IMR-90 (cell line): ENCODE data around the gene RUNX2. TPM values are rescaled to one million over a fixed set of nuclear protein-coding genes. Genes with fewer than 3 reads are reported as not detected.

Source experiments
- ATAC-seq: fragments of 200-7000 bp; cut with Tn5 transposase; 2 replicates; pipeline ENCODE4 v1.9.1; 2020; ENCODE audit warnings: low read depth, mild to moderate bottlenecking, moderate library complexity
- BruUV-seq: library from RNA; stranded (reverse); fragments of 400-500 nt; replicated peaks from 2 replicates; lab custom pipeline; 2021; lab: Mats Ljungman, UMichigan
- CTCF ChIA-PET: fragments of 300-600 bp; formaldehyde crosslinking; extraction: SDS; loops from one replicate; lab custom pipeline; 2021; ENCODE audit warnings: antibody characterized with exemption; lab: Yijun Ruan, JAX
- POLR2A ChIA-PET: fragments of 300-600 bp; sonication (Branson Sonifier 250); formaldehyde crosslinking; loops from one replicate; lab custom pipeline; 2022; ENCODE audit warnings: antibody characterized with exemption; ENCODE audit not compliant: unreplicated experiment; lab: Charles Lee
- DNase-seq: peaks from one replicate; pipeline ENCODE4 v3.0.0; 2013
- H2AFZ ChIP-seq: replicated peaks from 2 replicates; pipeline ENCODE3; 2013; ENCODE audit warnings: low read length, mild to moderate bottlenecking; ENCODE audit not compliant: poor library complexity
- H2AK5ac ChIP-seq: 2 replicates; pipeline ENCODE4 v1.6.1; 2013; ENCODE audit warnings: low read depth, low read length, inconsistent platforms
- H2AK9ac ChIP-seq: replicated peaks from 2 replicates; pipeline ENCODE3; 2013; ENCODE audit warnings: mild to moderate bottlenecking, low read depth, low read length, moderate library complexity; ENCODE audit not compliant: poor library complexity
- H2BK120ac ChIP-seq: 2 replicates; pipeline ENCODE4 v1.6.1; 2013; ENCODE audit warnings: low read depth, low read length, inconsistent platforms
- H2BK15ac ChIP-seq: 3 replicates; pipeline ENCODE4 v1.6.1; 2013; ENCODE audit warnings: low read depth, low read length, inconsistent platforms
- H2BK20ac ChIP-seq: 2 replicates; pipeline ENCODE4 v1.6.1; 2013; ENCODE audit warnings: low read depth, mild to moderate bottlenecking, inconsistent platforms, low read length, moderate library complexity
- H2BK5ac ChIP-seq: 2 replicates; pipeline ENCODE4 v1.6.1; 2013; ENCODE audit warnings: mild to moderate bottlenecking, low read depth, low read length, inconsistent platforms; ENCODE audit not compliant: poor library complexity, severe bottlenecking
- H3K14ac ChIP-seq: replicated peaks from 2 replicates; pipeline ENCODE4 v1.6.1; 2013; ENCODE audit warnings: low read depth, low read length, inconsistent platforms
- H3K18ac ChIP-seq: 2 replicates; pipeline ENCODE4 v1.6.1; 2013; ENCODE audit warnings: low read depth, low read length, control low read depth
- H3K23ac ChIP-seq: 2 replicates; pipeline ENCODE4 v1.6.1; 2013; ENCODE audit warnings: low read depth, low read length, inconsistent platforms
- H3K27ac ChIP-seq: 2 replicates; pipeline ENCODE4 v1.5.1; 2013; ENCODE audit warnings: mild to moderate bottlenecking, control low read depth, low read length; ENCODE audit not compliant: insufficient read depth
- H3K27me3 ChIP-seq: 2 replicates; pipeline ENCODE4 v1.6.1; 2013; ENCODE audit warnings: low read length; ENCODE audit not compliant: control insufficient read depth, insufficient read depth
- H3K36me3 ChIP-seq: 2 replicates; pipeline ENCODE4 v1.6.1; 2013; ENCODE audit warnings: low read length, mixed read lengths; ENCODE audit not compliant: control insufficient read depth, insufficient read depth
- H3K4ac ChIP-seq: 2 replicates; pipeline ENCODE4 v1.6.1; 2013; ENCODE audit warnings: low read depth, low read length, inconsistent platforms
- H3K4me1 ChIP-seq: 2 replicates; pipeline ENCODE4 v1.6.1; 2013; ENCODE audit warnings: low read length, mixed read lengths; ENCODE audit not compliant: control insufficient read depth, insufficient read depth
- H3K4me2 ChIP-seq: 2 replicates; pipeline ENCODE4 v1.6.1; 2013; ENCODE audit warnings: low read depth, mild to moderate bottlenecking, control low read depth, low read length, moderate library complexity
- H3K4me3 ChIP-seq: 2 replicates; pipeline ENCODE4 v1.5.1; 2013; ENCODE audit warnings: low read depth, mild to moderate bottlenecking, control low read depth, low read length, moderate library complexity; ENCODE audit not compliant: insufficient read depth
- H3K56ac ChIP-seq: 2 replicates; pipeline ENCODE4 v1.6.1; 2013; ENCODE audit warnings: low read length, inconsistent platforms; ENCODE audit not compliant: insufficient read depth; ENCODE audit errors: extremely low read depth
- H3K79me1 ChIP-seq, 2 experiments: 2 replicates each; pipeline ENCODE4 v1.6.1; 2013; ENCODE audit warnings: low read length in 2 of 2, inconsistent platforms in 1 of 2, low read depth in 1 of 2
- H3K9ac ChIP-seq: 2 replicates; pipeline ENCODE4 v1.6.1; 2013; ENCODE audit warnings: low read depth, low read length, control low read depth
- H3K9me1 ChIP-seq: 2 replicates; pipeline ENCODE4 v1.6.1; 2013; ENCODE audit warnings: low read length, inconsistent platforms; ENCODE audit not compliant: insufficient read depth
- H3K9me3 ChIP-seq: 2 replicates; pipeline ENCODE4 v1.6.1; 2013; ENCODE audit warnings: low read length; ENCODE audit not compliant: control insufficient read depth, insufficient read depth
- H4K20me1 ChIP-seq: 2 replicates; pipeline ENCODE4 v1.6.1; 2013; ENCODE audit warnings: low read length, inconsistent platforms; ENCODE audit not compliant: insufficient read depth
- H4K5ac ChIP-seq: 2 replicates; pipeline ENCODE4 v1.6.1; 2013; ENCODE audit warnings: mild to moderate bottlenecking, low read depth, low read length, control low read depth
- H4K8ac ChIP-seq, 2 experiments: 2 replicates each; pipeline ENCODE4 v1.6.1; 2013; ENCODE audit warnings: low read depth in 2 of 2, low read length in 2 of 2, control low read depth in 1 of 2, inconsistent platforms in 1 of 2
- H4K91ac ChIP-seq: 2 replicates; pipeline ENCODE4 v1.6.1; 2013; ENCODE audit warnings: low read depth, low read length, inconsistent platforms; ENCODE audit not compliant: insufficient read depth
- BHLHE40 ChIP-seq: fragments of 150-350 bp; IDR thresholded peaks from 2 replicates; pipeline ENCODE4 v1.6.1; 2016; ENCODE audit warnings: mild to moderate bottlenecking, low read depth, low read length
- CEBPB ChIP-seq: IDR thresholded peaks from 2 replicates; pipeline ENCODE4 v1.6.1; 2012; ENCODE audit warnings: low read depth, low read length, improper control_type of control experiment
- CHD1 ChIP-seq: IDR thresholded peaks from 2 replicates; pipeline ENCODE4 v1.6.1; 2012; ENCODE audit warnings: low read depth, low read length, improper control_type of control experiment
- CTCF ChIP-seq: conservative IDR thresholded peaks from 2 replicates; pipeline ENCODE4 v1.5.1; 2012; ENCODE audit warnings: mild to moderate bottlenecking, low read depth, low read length, improper control_type of control experiment
- ELK1 ChIP-seq: fragments of 150-350 bp; IDR thresholded peaks from 2 replicates; pipeline ENCODE4 v1.6.1; 2016; ENCODE audit warnings: low read depth, mild to moderate bottlenecking, low read length, moderate library complexity, borderline replicate concordance
- FOS ChIP-seq: fragments of 150-350 bp; IDR thresholded peaks from 2 replicates; pipeline ENCODE4 v1.6.1; 2016; ENCODE audit warnings: low read depth, low read length
- MAFK ChIP-seq: IDR thresholded peaks from 2 replicates; pipeline ENCODE4 v1.6.1; 2012; ENCODE audit warnings: low read depth, low read length, improper control_type of control experiment
- MAZ ChIP-seq: IDR thresholded peaks from 2 replicates; pipeline ENCODE4 v1.6.1; 2012; ENCODE audit warnings: low read depth, mild to moderate bottlenecking, low read length, improper control_type of control experiment, moderate library complexity, borderline replicate concordance
- MXI1 ChIP-seq: IDR thresholded peaks from 2 replicates; pipeline ENCODE4 v1.6.1; 2012; ENCODE audit warnings: low read depth, mild to moderate bottlenecking, low read length, moderate library complexity, borderline replicate concordance
- NFE2L2 ChIP-seq: fragments of 150-350 bp; IDR thresholded peaks from 2 replicates; pipeline ENCODE4 v1.6.1; 2016; ENCODE audit warnings: low read depth, mild to moderate bottlenecking, low read length
- POLR2A ChIP-seq: IDR thresholded peaks from 2 replicates; pipeline ENCODE4 v1.6.1; 2012; ENCODE audit warnings: mild to moderate bottlenecking, low read depth, low read length
- RFX5 ChIP-seq: IDR thresholded peaks from 2 replicates; pipeline ENCODE4 v1.8.0; 2012; ENCODE audit warnings: low read depth, mild to moderate bottlenecking, low read length, moderate library complexity
- WGBS, 2 experiments: methylation state at CpG; one replicate each; pipeline versions ENCODE4 v1.1.5 to v1.1.7; 2013; ENCODE audit warnings: missing lambda C conversion rate in 2 of 2; ENCODE audit not compliant: insufficient read length in 1 of 2; ENCODE audit errors: extremely low coverage in 2 of 2; 5-methylcytosine and 5-hydroxymethylcytosine counted together
- dilution Hi-C: fragments of 300-500 bp; cut with HindIII; formaldehyde crosslinking; loops from one replicate; pipeline ENCODE4 v1.14.3; 2018; ENCODE audit warnings: low sequenced_read_pairs; ENCODE audit not compliant: unreplicated experiment
- in situ Hi-C: fragments of 300-500 bp; cut with MboI; formaldehyde crosslinking; loops from 3 replicates; pipeline ENCODE4 v1.14.3; 2019; ENCODE audit warnings: low sequenced_read_pairs, inconsistent platforms, mixed read lengths
- intact Hi-C: fragments of 100-400 bp; cut with micrococcal nuclease; formaldehyde crosslinking; loops from 2 replicates; pipeline ENCODE4 v1.10.0; 2022
- polyA plus RNA-seq, 3 experiments: library from polyadenylated mRNA; depleted of rRNA; stranded (reverse); fragments of >200 nt; gene quantifications; 2 replicates each; pipeline ENCODE4 v1.2.3, GENCODE V29; 2012; ENCODE audit warnings: low replicate concordance in 1 of 3
- total RNA-seq: library from RNA; depleted of rRNA; stranded (reverse); fragments of >200 nt; gene quantifications from 2 replicates; pipeline ENCODE4 v1.2.3, GENCODE V29; 2012

Gene RUNX2
- total and polyA plus RNA-seq, 2 of the 4 experiments (the other 2 are of a cell fraction): 2.3 to 4.7 TPM

DNA sequence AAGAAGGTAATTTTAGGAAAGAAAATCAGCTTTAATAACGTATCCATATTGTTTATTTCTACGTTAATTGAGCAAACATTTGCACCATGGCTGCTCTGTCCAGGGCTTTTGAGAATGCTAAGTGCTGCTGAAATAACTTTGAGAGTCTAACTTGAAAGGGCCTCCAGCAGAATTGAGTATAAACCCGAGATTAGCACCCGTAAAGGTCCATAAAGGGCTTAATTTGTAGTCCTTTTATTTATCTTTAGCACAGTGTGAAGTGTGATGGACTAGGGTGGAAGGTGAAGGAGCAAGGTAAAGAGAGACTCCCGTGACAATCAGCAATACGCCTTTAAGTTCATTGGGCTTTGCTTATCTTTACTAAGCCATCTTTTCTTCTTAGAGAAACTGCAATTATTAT lies 127.3 kb downstream of the RUNX2 start:
- no peak for ATAC-seq
- H2AFZ ChIP-seq: no peak overlapping the region
- H3K18ac ChIP-seq: peak overlapping the region; percentile 35; the same call in 1 of the 2 replicates
- no peak overlapping the region; the same call in 1 of the 2 replicates for H4K5ac ChIP-seq
- no peak for DNase-seq
- peaks cover 1% of the 10 kb centered on the region for H3K36me3 ChIP-seq
- H3K27me3 ChIP-seq: no peaks in the 10 kb centered on the region
- H2BK15ac ChIP-seq: peak overlapping the region; percentile 79; the same call in 1 of the 3 replicates
- H2AK5ac ChIP-seq: peak overlapping the region; percentile 62; the same call in 1 of the 2 replicates
- dilution Hi-C loops: no loop called here
- no peaks in the 10 kb centered on the region for H3K9me3 ChIP-seq
- no peak overlapping the region for H3K23ac ChIP-seq
- peak overlapping the region; percentile 59; the same call in 1 of the 2 replicates for H3K4ac ChIP-seq
- no peaks in the 10 kb centered on the region for H4K20me1 ChIP-seq
- WGBS, 2 experiments: 100% methylated on average over 1 of the region's 6 CpGs; no CpG with 5 or more reads in 1 of the 2 experiments
- H4K8ac ChIP-seq: no peak overlapping the region
- peaks cover 6% of the 10 kb centered on the region for H3K4me1 ChIP-seq
- no peak overlapping the region for H2AK9ac ChIP-seq
- H3K4me2 ChIP-seq: no peak overlapping the region
- ChIA-PET CTCF (interaction anchor here (0.7 kb wide), 1 partner anchor 779 kb away, joined by 3 read pairs; no protein-coding TSS in a partner anchor), POLR2A (no interaction called here)
- H3K27ac ChIP-seq: no peak overlapping the region
- in situ Hi-C loops: no loop called here
- no peak overlapping the region for H3K56ac ChIP-seq
- TF ChIP-seq BHLHE40: no peak
- no peak for TF ChIP-seq MAFK
- TF ChIP-seq MXI1: no peak
- TF ChIP-seq CHD1: no peak
- TF ChIP-seq CTCF: no peak
- TF ChIP-seq MAZ: no peak
- TF ChIP-seq RFX5: no peak
- TF ChIP-seq POLR2A: no peak
- TF ChIP-seq FOS: no peak
- no peak for TF ChIP-seq NFE2L2
- TF ChIP-seq CEBPB: no peak
- no peak for TF ChIP-seq ELK1
- peaks cover 3% of the 10 kb centered on the region for H3K9me1 ChIP-seq
- H3K9ac ChIP-seq: no peak overlapping the region
- H2BK120ac ChIP-seq: peak overlapping the region; percentile 57; the same call in 1 of the 2 replicates
- H2BK5ac ChIP-seq: no peak overlapping the region
- peak overlapping the region; percentile 62 for H2BK20ac ChIP-seq
- peaks cover 7 to 43% of the 10 kb centered on the region in 2 experiments; a peak in 3 of 4 replicates for H3K79me1 ChIP-seq
- no peak overlapping the region for H3K4me3 ChIP-seq
- peak overlapping the region; percentile 28; the same call in 1 of the 2 replicates for H3K14ac ChIP-seq
- intact Hi-C loops: no loop called here
- H4K91ac ChIP-seq: peak overlapping the region; percentile 46; the same call in 1 of the 2 replicates
- BruUV-seq: no TSS peak
